ENCODE data around the gene OR10H1.

Gene OR10H1

GRCh38 chr19:15782211-15782610, 33.3 kb downstream of the OR10H1 start:
- TF ChIP-seq EZH2 (optimal IDR thresholded peaks at IDR 0.05; ENCODE audit: low read depth, low read length) (no peak), EZH2phosphoT487 (IDR thresholded peaks at IDR 0.05; ENCODE audit: low read length) (no peak), CTCF (IDR thresholded peaks at IDR 0.05; ENCODE audit: low read length) (no peak)

GRCh38 chr19:15781661-15782060, 33.8 kb downstream of the OR10H1 start:
- Histone ChIP-seq H2AFZ (ENCODE audit: low read length) (no peak overlapping the region), H3K9ac (ENCODE audit: low read length) (no peak overlapping the region), H3K9me2 (replicated peaks; ENCODE audit: insufficient read depth, low read length) (no peaks in the 10 kb centered on the region), H4K20me1 (ENCODE audit: insufficient read depth, low read length) (no peaks in the 10 kb centered on the region), H3K27me3 (replicated peaks; ENCODE audit: insufficient read depth, low read length) (peaks cover 18% of the 10 kb centered on the region), H3F3A (ENCODE audit: insufficient read depth, low read length) (no peaks in the 10 kb centered on the region), H3K4me2 (ENCODE audit: low read depth, low read length) (no peak overlapping the region), H3K4me3 (ENCODE audit: low read length) (no peak overlapping the region), H3K9me3 (replicated peaks; ENCODE audit: insufficient read depth, low read length) (no peaks in the 10 kb centered on the region), H3K36me3 (replicated peaks; ENCODE audit: insufficient read depth, low read length) (no peaks in the 10 kb centered on the region), H3K79me2 (ENCODE audit: low read length) (no peaks in the 10 kb centered on the region), H3K4me1 (ENCODE audit: low read length) (no peaks in the 10 kb centered on the region), H3K27ac (ENCODE audit: low read length) (no peak overlapping the region)
- TF ChIP-seq EZH2phosphoT487 (IDR thresholded peaks at IDR 0.05; ENCODE audit: low read length) (no peak), CTCF (IDR thresholded peaks at IDR 0.05; ENCODE audit: low read length) (no peak), EZH2 (optimal IDR thresholded peaks at IDR 0.05; ENCODE audit: low read depth, low read length) (no peak)
- no peak for DNase-seq

More at GRCh38 chr19:15782211-15782610, 33.3 kb downstream of the OR10H1 start:
- Histone ChIP-seq H3K27ac (ENCODE audit: low read length) (no peak overlapping the region), H3K4me2 (ENCODE audit: low read depth, low read length) (no peak overlapping the region), H4K20me1 (ENCODE audit: insufficient read depth, low read length) (no peaks in the 10 kb centered on the region), H3K9me3 (replicated peaks; ENCODE audit: insufficient read depth, low read length) (no peaks in the 10 kb centered on the region), H3F3A (ENCODE audit: insufficient read depth, low read length) (no peaks in the 10 kb centered on the region), H3K4me1 (ENCODE audit: low read length) (no peaks in the 10 kb centered on the region), H3K9ac (ENCODE audit: low read length) (no peak overlapping the region), H3K4me3 (ENCODE audit: low read length) (no peak overlapping the region), H3K36me3 (replicated peaks; ENCODE audit: insufficient read depth, low read length) (no peaks in the 10 kb centered on the region), H3K27me3 (replicated peaks; ENCODE audit: insufficient read depth, low read length) (peaks cover 23% of the 10 kb centered on the region), H3K79me2 (ENCODE audit: low read length) (no peaks in the 10 kb centered on the region), H3K9me2 (replicated peaks; ENCODE audit: insufficient read depth, low read length) (no peaks in the 10 kb centered on the region), H2AFZ (ENCODE audit: low read length) (no peak overlapping the region)
- DNase-seq, result no peak

GRCh38 chr19:15780610-15781418, 34.6 kb downstream of the OR10H1 start:
- Histone ChIP-seq H3K4me2 (ENCODE audit: low read depth, low read length) (no peak overlapping the region), H3K4me1 (ENCODE audit: low read length) (no peaks in the 10 kb centered on the region), H3K36me3 (replicated peaks; ENCODE audit: insufficient read depth, low read length) (no peaks in the 10 kb centered on the region), H3K79me2 (ENCODE audit: low read length) (no peaks in the 10 kb centered on the region), H3K9me3 (replicated peaks; ENCODE audit: insufficient read depth, low read length) (no peaks in the 10 kb centered on the region), H4K20me1 (ENCODE audit: insufficient read depth, low read length) (no peaks in the 10 kb centered on the region), H3K4me3 (ENCODE audit: low read length) (no peak overlapping the region), H3K9ac (ENCODE audit: low read length) (no peak overlapping the region), H3K27ac (ENCODE audit: low read length) (no peak overlapping the region), H3F3A (ENCODE audit: insufficient read depth, low read length) (no peaks in the 10 kb centered on the region), H3K9me2 (replicated peaks; ENCODE audit: insufficient read depth, low read length) (no peaks in the 10 kb centered on the region), H2AFZ (ENCODE audit: low read length) (no peak overlapping the region), H3K27me3 (replicated peaks; ENCODE audit: insufficient read depth, low read length) (peaks cover 17% of the 10 kb centered on the region; the same call in 1 of the 2 replicates)
- TF ChIP-seq EZH2phosphoT487 (IDR thresholded peaks at IDR 0.05; ENCODE audit: low read length) (no peak), CTCF (IDR thresholded peaks at IDR 0.05; ENCODE audit: low read length) (no peak), EZH2 (optimal IDR thresholded peaks at IDR 0.05; ENCODE audit: low read depth, low read length) (no peak)
- DNase-seq, result no peak
